HEK293 (cell line): ENCODE data around the gene CTR9.

Source experiments
- BCL11A ChIP-seq: fragments of 450-650 bp; formaldehyde crosslinking; IDR thresholded peaks from 2 replicates; pipeline ENCODE4 v1.5.1; 2016; ENCODE audit warnings: low read depth, missing biosample characterization, missing genetic modification characterization
- ZNF138 ChIP-seq: fragments of 450-650 bp; formaldehyde crosslinking; IDR thresholded peaks from 2 replicates; pipeline ENCODE4 v1.5.1; 2016; ENCODE audit warnings: missing biosample characterization, missing genetic modification characterization, borderline replicate concordance
- ZNF174 ChIP-seq: fragments of 450-650 bp; formaldehyde crosslinking; IDR thresholded peaks from 2 replicates; pipeline ENCODE4 v1.5.0; 2017; ENCODE audit warnings: missing biosample characterization, mild to moderate bottlenecking, missing genetic modification characterization
- ZNF274 ChIP-seq, 2 experiments: fragments of 200-500 bp in 1 of 2; fragments of 450-650 bp in 1 of 2; sonication (Bioruptor generic) in 1 of 2; formaldehyde crosslinking in 1 of 2; IDR thresholded peaks; 2 replicates each; pipeline versions ENCODE4 v1.5.1 to v1.6.1; 2014 to 2016; ENCODE audit warnings: borderline replicate concordance in 1 of 2, inconsistent platforms in 1 of 2, low read length in 1 of 2, missing biosample characterization in 1 of 2, missing genetic modification characterization in 1 of 2
- ZNF292 ChIP-seq: fragments of 450-650 bp; formaldehyde crosslinking; IDR thresholded peaks from 2 replicates; pipeline ENCODE4 v1.5.1; 2016; ENCODE audit warnings: low read depth, missing biosample characterization, missing genetic modification characterization, borderline replicate concordance
- ZNF433 ChIP-seq: fragments of 450-650 bp; formaldehyde crosslinking; IDR thresholded peaks from 2 replicates; pipeline ENCODE4 v1.5.1; 2016; ENCODE audit warnings: missing biosample characterization, missing genetic modification characterization, low read depth
- ZNF624 ChIP-seq: fragments of 450-650 bp; formaldehyde crosslinking; IDR thresholded peaks from 2 replicates; pipeline ENCODE4 v1.5.1; 2017; ENCODE audit warnings: missing biosample characterization, missing genetic modification characterization
- ZNF629 ChIP-seq: fragments of 450-650 bp; formaldehyde crosslinking; IDR thresholded peaks from 2 replicates; pipeline ENCODE4 v1.5.1; 2017; ENCODE audit warnings: missing biosample characterization, missing genetic modification characterization
- ZNF747 ChIP-seq: fragments of 450-650 bp; formaldehyde crosslinking; IDR thresholded peaks from 2 replicates; pipeline ENCODE4 v1.5.1; 2016; ENCODE audit warnings: missing biosample characterization, missing genetic modification characterization
- ZNF776 ChIP-seq: fragments of 450-650 bp; formaldehyde crosslinking; IDR thresholded peaks from 2 replicates; pipeline ENCODE4 v1.5.0; 2017; ENCODE audit warnings: missing biosample characterization, missing genetic modification characterization, borderline replicate concordance
- TF ChIP-seq, protein P1 (sequence below): fragments of 450-650 bp; formaldehyde crosslinking; IDR thresholded peaks from 2 replicates; pipeline ENCODE4 v1.5.1; 2016; ENCODE audit warnings: missing biosample characterization, missing genetic modification characterization
- TF ChIP-seq, protein P2 (sequence below): fragments of 450-650 bp; formaldehyde crosslinking; IDR thresholded peaks from 2 replicates; pipeline ENCODE4 v1.5.1; 2017; ENCODE audit warnings: missing biosample characterization, missing genetic modification characterization
- TF ChIP-seq, protein P3 (sequence below): fragments of 450-650 bp; IDR thresholded peaks from 2 replicates; pipeline ENCODE4 v1.5.1; 2018; ENCODE audit warnings: missing biosample characterization, missing genetic modification characterization
- TF ChIP-seq, protein P4 (sequence below): fragments of 450-650 bp; formaldehyde crosslinking; IDR thresholded peaks from 2 replicates; pipeline ENCODE4 v1.5.1; 2016; ENCODE audit warnings: missing biosample characterization, missing genetic modification characterization

DNA sequence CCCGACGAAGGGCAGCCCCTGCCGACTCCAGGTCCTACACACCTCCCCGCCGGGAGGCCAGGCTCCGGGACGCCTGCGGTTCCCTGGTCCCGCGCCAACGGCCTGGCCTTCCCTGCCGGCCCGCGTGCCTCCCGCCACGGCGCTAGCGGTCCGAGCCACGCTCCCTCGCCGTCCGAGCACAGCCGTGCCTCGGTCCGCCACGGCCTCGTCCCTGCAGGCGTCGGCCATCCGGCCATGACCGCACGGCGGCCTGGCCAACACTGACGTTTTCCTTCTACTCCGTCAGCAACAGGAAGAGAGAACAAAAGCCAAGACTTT lies 57.1 kb downstream of the CTR9 start:
- TF ChIP-seq, protein P1, sequence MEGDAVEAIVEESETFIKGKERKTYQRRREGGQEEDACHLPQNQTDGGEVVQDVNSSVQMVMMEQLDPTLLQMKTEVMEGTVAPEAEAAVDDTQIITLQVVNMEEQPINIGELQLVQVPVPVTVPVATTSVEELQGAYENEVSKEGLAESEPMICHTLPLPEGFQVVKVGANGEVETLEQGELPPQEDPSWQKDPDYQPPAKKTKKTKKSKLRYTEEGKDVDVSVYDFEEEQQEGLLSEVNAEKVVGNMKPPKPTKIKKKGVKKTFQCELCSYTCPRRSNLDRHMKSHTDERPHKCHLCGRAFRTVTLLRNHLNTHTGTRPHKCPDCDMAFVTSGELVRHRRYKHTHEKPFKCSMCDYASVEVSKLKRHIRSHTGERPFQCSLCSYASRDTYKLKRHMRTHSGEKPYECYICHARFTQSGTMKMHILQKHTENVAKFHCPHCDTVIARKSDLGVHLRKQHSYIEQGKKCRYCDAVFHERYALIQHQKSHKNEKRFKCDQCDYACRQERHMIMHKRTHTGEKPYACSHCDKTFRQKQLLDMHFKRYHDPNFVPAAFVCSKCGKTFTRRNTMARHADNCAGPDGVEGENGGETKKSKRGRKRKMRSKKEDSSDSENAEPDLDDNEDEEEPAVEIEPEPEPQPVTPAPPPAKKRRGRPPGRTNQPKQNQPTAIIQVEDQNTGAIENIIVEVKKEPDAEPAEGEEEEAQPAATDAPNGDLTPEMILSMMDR, result no peak
- TF ChIP-seq, protein P2, sequence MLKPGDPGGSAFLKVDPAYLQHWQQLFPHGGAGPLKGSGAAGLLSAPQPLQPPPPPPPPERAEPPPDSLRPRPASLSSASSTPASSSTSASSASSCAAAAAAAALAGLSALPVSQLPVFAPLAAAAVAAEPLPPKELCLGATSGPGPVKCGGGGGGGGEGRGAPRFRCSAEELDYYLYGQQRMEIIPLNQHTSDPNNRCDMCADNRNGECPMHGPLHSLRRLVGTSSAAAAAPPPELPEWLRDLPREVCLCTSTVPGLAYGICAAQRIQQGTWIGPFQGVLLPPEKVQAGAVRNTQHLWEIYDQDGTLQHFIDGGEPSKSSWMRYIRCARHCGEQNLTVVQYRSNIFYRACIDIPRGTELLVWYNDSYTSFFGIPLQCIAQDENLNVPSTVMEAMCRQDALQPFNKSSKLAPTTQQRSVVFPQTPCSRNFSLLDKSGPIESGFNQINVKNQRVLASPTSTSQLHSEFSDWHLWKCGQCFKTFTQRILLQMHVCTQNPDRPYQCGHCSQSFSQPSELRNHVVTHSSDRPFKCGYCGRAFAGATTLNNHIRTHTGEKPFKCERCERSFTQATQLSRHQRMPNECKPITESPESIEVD, result no peak
- TF ChIP-seq ZNF629 (tag by site-specific recombination), result no peak
- TF ChIP-seq ZNF274 (IDR thresholded peaks at IDR 0.05; ENCODE audit: low read length), result no peak
- TF ChIP-seq ZNF274 (tag by site-specific recombination; IDR thresholded peaks at IDR 0.05; ENCODE audit: borderline replicate concordance), result no peak
- TF ChIP-seq ZNF624, result no peak
- no peak for TF ChIP-seq ZNF292 (tag by site-specific recombination)
- no peak for TF ChIP-seq ZNF174 (tag by site-specific recombination)
- no peak for TF ChIP-seq ZNF747
- TF ChIP-seq ZNF138 (tag by site-specific recombination), result no peak
- TF ChIP-seq ZNF776 (tag by site-specific recombination), result no peak
- TF ChIP-seq, protein P3, sequence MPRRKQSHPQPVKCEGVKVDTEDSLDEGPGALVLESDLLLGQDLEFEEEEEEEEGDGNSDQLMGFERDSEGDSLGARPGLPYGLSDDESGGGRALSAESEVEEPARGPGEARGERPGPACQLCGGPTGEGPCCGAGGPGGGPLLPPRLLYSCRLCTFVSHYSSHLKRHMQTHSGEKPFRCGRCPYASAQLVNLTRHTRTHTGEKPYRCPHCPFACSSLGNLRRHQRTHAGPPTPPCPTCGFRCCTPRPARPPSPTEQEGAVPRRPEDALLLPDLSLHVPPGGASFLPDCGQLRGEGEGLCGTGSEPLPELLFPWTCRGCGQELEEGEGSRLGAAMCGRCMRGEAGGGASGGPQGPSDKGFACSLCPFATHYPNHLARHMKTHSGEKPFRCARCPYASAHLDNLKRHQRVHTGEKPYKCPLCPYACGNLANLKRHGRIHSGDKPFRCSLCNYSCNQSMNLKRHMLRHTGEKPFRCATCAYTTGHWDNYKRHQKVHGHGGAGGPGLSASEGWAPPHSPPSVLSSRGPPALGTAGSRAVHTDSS (tag by site-specific recombination), result no peak
- no peak for TF ChIP-seq ZNF433
- TF ChIP-seq BCL11A (tag by site-specific recombination), result no peak
- TF ChIP-seq, protein P4, sequence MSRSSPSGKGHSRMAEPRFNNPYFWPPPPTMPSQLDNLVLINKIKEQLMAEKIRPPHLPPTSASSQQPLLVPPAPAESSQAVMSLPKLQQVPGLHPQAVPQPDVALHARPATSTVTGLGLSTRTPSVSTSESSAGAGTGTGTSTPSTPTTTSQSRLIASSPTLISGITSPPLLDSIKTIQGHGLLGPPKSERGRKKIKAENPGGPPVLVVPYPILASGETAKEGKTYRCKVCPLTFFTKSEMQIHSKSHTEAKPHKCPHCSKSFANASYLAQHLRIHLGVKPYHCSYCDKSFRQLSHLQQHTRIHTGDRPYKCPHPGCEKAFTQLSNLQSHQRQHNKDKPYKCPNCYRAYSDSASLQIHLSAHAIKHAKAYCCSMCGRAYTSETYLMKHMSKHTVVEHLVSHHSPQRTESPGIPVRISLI (tag by site-specific recombination), result no peak
